Natural killer cell (primary cell): ENCODE results near the gene MBNL1. TPM values are rescaled to one million over a fixed set of nuclear protein-coding genes. Genes with fewer than 3 reads are reported as not detected.

ENCODE experiments used
- ATAC-seq, 3 donors: fragments of 150-1000 bp in 2 of 3; fragments of 200-7000 bp in 1 of 3; cut with Tn5 transposase; 1 replicate in 1 of 3; 2 replicates in 2 of 3; pipeline ENCODE4 v1.10.0; 2021; ENCODE audit warnings: mild to moderate bottlenecking in 2 of 3, moderate library complexity in 2 of 3
- DNase-seq, 2 donors: peaks; one replicate each; pipeline versions ENCODE4 v3.0.0 to v3.0.0-alpha.2; 2013 to 2021; ENCODE audit warnings: mixed read lengths in 1 of 2
- H3K27ac ChIP-seq: one replicate; pipeline ENCODE4 v1.5.1; 2013; ENCODE audit warnings: mild to moderate bottlenecking, low read length
- H3K27me3 ChIP-seq: one replicate; pipeline ENCODE4 v1.6.1; 2013; ENCODE audit warnings: low read length; ENCODE audit not compliant: control insufficient read depth, insufficient read depth
- H3K36me3 ChIP-seq: one replicate; pipeline ENCODE4 v1.6.1; 2013; ENCODE audit warnings: low read length; ENCODE audit not compliant: control insufficient read depth, insufficient read depth
- H3K4me1 ChIP-seq: one replicate; pipeline ENCODE4 v1.6.1; 2013; ENCODE audit warnings: low read length; ENCODE audit not compliant: control insufficient read depth, insufficient read depth
- H3K4me3 ChIP-seq: one replicate; pipeline ENCODE4 v1.5.1; 2013; ENCODE audit warnings: low read length
- H3K9me3 ChIP-seq: one replicate; pipeline ENCODE4 v1.6.1; 2013; ENCODE audit warnings: low read length; ENCODE audit not compliant: control insufficient read depth, insufficient read depth
- H3K27ac Mint-ChIP-seq, 2 donors: one replicate each; pipeline ENCODE4 v1.8.0; 2022; ENCODE audit warnings: mild to moderate bottlenecking in 2 of 2, mixed read lengths in 2 of 2, moderate library complexity in 1 of 2
- H3K27me3 Mint-ChIP-seq, 2 donors: one replicate each; pipeline ENCODE4 v1.8.0; 2022; ENCODE audit warnings: low read depth in 2 of 2, mixed read lengths in 2 of 2
- H3K36me3 Mint-ChIP-seq: one replicate; pipeline ENCODE4 v1.8.0; 2022; ENCODE audit warnings: mixed read lengths
- H3K4me1 Mint-ChIP-seq, 2 donors: one replicate each; pipeline ENCODE4 v1.8.0; 2022; ENCODE audit warnings: mixed read lengths in 2 of 2
- H3K4me3 Mint-ChIP-seq: one replicate; pipeline ENCODE4 v1.8.0; 2022; ENCODE audit warnings: mild to moderate bottlenecking, moderate library complexity, mixed read lengths
- H3K9me3 Mint-ChIP-seq, 2 donors: one replicate each; pipeline ENCODE4 v1.8.0; 2022; ENCODE audit warnings: mixed read lengths in 2 of 2
- WGBS: methylation state at CpG from one replicate; pipeline ENCODE4 v1.1.7; 2013; ENCODE audit warnings: missing lambda C conversion rate; ENCODE audit not compliant: insufficient coverage; 5-methylcytosine and 5-hydroxymethylcytosine counted together
- intact Hi-C: fragments of 100-400 bp; cut with micrococcal nuclease; formaldehyde crosslinking; loops from one replicate; pipeline ENCODE4 v1.14.2; 2022
- total RNA-seq, 4 donors: library from RNA; stranded (reverse); fragments of 120-200 nt in 1 of 4; gene quantifications; one replicate each; pipeline versions ENCODE4 v1.2.3 to v1.2.4, GENCODE V29; 2013 to 2022
- TF ChIP-seq, protein P1 (sequence below): fragments of 200-600 bp; IDR thresholded peaks from one replicate; pipeline ENCODE4 v1.8.0; 2022; ENCODE audit warnings: antibody characterized with exemption

Gene MBNL1
- total RNA-seq, 3 donors from 2014 or later (not counting 1 experiment from before 2014, with no cell fraction given) = 600 to 704 (median 607) TPM

DNA sequence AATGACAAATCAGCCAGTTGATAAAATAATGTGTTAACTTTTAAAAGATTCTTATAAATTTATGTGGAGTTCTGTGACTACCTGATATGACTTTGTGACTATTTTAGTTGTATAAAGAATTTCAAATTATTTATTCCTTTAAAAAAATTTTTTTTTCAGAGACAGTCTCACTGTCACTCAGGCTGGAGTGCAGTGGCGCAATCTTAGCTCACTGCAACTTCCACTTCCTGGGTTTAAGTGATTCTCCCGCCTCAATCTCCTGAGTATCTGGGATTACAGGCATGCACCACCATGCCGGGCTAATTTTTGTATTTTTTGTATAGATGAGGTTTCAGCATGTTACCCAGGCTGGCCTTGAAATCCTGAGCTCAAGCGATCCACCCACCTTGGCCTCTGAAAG, 48.5 kb downstream of the MBNL1 start:
- H3K27me3 ChIP-seq = no peaks in the 10 kb centered on the region
- peaks cover 9% of the 10 kb centered on the region for H3K4me1 ChIP-seq
- H3K36me3 ChIP-seq = peaks cover 23% of the 10 kb centered on the region
- DNase-seq (no peak), ATAC-seq (no peak)
- no peaks in the 10 kb centered on the region for H3K9me3 Mint-ChIP-seq
- H3K9me3 ChIP-seq = no peaks in the 10 kb centered on the region
- intact Hi-C loops = loop anchor here (2.0 to 5.0 kb wide), 2 partner anchors 14 to 125 kb away; no protein-coding TSS in a partner anchor
- no peaks in the 10 kb centered on the region for H3K27me3 Mint-ChIP-seq
- H3K4me3 Mint-ChIP-seq = peak overlapping the region; percentile 49
- H3K27ac Mint-ChIP-seq = peak overlapping the region; percentile 77 to 90
- TF ChIP-seq, protein P1, sequence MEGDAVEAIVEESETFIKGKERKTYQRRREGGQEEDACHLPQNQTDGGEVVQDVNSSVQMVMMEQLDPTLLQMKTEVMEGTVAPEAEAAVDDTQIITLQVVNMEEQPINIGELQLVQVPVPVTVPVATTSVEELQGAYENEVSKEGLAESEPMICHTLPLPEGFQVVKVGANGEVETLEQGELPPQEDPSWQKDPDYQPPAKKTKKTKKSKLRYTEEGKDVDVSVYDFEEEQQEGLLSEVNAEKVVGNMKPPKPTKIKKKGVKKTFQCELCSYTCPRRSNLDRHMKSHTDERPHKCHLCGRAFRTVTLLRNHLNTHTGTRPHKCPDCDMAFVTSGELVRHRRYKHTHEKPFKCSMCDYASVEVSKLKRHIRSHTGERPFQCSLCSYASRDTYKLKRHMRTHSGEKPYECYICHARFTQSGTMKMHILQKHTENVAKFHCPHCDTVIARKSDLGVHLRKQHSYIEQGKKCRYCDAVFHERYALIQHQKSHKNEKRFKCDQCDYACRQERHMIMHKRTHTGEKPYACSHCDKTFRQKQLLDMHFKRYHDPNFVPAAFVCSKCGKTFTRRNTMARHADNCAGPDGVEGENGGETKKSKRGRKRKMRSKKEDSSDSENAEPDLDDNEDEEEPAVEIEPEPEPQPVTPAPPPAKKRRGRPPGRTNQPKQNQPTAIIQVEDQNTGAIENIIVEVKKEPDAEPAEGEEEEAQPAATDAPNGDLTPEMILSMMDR = no peak
- H3K36me3 Mint-ChIP-seq = no peaks in the 10 kb centered on the region
- H3K27ac ChIP-seq = no peak overlapping the region
- H3K4me3 ChIP-seq = no peak overlapping the region
- H3K4me1 Mint-ChIP-seq = peaks cover 90 to 92% of the 10 kb centered on the region in 2 donors
- WGBS = 66% methylated on average over 4 of the region's 4 CpGs

DNA sequence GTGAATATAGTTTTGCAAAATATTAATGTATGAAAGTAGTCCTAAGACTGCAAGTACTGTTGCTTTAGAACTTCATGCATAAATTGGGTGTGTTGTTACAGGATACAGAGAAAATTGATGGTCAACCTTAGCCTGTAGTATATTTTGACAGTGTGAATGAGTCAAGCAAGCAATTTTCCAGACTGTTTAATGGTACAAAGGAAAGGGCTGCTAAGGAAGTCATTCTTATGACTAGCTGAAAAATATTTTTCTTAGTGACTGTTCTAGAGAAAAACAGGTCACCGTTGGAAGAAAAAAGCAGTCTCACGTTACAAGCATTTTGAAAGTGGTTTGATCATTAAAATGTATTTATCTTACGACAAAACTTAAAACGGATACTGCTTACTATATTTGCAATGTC, 49.2 kb downstream of the MBNL1 start:
- TF ChIP-seq, protein P1 = no peak
- Mint-ChIP-seq H3K4me3 (peak overlapping the region; percentile 49), H3K27ac (peak overlapping the region; percentile 77 to 90), H3K27me3 (no peaks in the 10 kb centered on the region), H3K9me3 (no peaks in the 10 kb centered on the region), H3K36me3 (no peaks in the 10 kb centered on the region), H3K4me1 (peaks cover 91 to 92% of the 10 kb centered on the region in 2 donors)
- H3K27me3 ChIP-seq = no peaks in the 10 kb centered on the region
- intact Hi-C loops = loop anchor here (2.0 to 5.0 kb wide), 2 partner anchors 15 to 126 kb away; no protein-coding TSS in a partner anchor
- 29% methylated on average over 2 of the region's 4 CpGs for WGBS
- ATAC-seq = peak in 1 of 3 donors; percentile 11
- H3K36me3 ChIP-seq = peaks cover 21% of the 10 kb centered on the region
- peak overlapping the region; percentile 5 for H3K27ac ChIP-seq
- DNase-seq = no peak
- peaks cover 9% of the 10 kb centered on the region for H3K4me1 ChIP-seq
- H3K4me3 ChIP-seq = no peak overlapping the region
- no peaks in the 10 kb centered on the region for H3K9me3 ChIP-seq

DNA sequence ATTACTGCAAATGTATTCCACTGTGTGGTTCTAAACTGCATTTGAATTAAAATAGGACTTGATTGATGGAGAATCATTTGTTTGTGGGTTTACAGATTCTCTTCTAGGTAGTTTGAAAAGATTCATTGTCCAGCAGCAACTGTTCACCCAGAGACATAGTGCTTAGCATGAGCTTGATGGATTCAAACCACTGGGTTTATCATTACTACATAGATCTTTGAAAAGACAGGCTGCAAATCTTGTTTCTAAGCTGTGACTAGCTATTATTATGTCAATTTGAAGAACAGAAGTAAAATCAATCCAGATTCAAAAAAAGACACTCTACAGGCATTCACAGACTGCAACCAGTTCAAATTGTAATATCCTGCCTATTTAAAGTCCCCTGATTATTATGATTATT, 49.8 kb downstream of the MBNL1 start:
- peaks cover 21% of the 10 kb centered on the region for H3K36me3 ChIP-seq
- intact Hi-C loops = loop anchor here (5.0 kb wide), 1 partner anchor 126 kb away; no protein-coding TSS in a partner anchor
- H3K27me3 ChIP-seq = no peaks in the 10 kb centered on the region
- no peaks in the 10 kb centered on the region for H3K9me3 ChIP-seq
- peak overlapping the region; percentile 25 for H3K27ac ChIP-seq
- Mint-ChIP-seq H3K27ac (peak overlapping the region; percentile 77 to 90), H3K4me3 (peak overlapping the region; percentile 28), H3K4me1 (peaks cover 87 to 88% of the 10 kb centered on the region in 2 donors), H3K9me3 (no peaks in the 10 kb centered on the region), H3K36me3 (no peaks in the 10 kb centered on the region), H3K27me3 (no peaks in the 10 kb centered on the region)
- peaks cover 9% of the 10 kb centered on the region for H3K4me1 ChIP-seq
- ATAC-seq (no peak), DNase-seq (no peak)
- H3K4me3 ChIP-seq = no peak overlapping the region
- TF ChIP-seq, protein P1 = no peak

DNA sequence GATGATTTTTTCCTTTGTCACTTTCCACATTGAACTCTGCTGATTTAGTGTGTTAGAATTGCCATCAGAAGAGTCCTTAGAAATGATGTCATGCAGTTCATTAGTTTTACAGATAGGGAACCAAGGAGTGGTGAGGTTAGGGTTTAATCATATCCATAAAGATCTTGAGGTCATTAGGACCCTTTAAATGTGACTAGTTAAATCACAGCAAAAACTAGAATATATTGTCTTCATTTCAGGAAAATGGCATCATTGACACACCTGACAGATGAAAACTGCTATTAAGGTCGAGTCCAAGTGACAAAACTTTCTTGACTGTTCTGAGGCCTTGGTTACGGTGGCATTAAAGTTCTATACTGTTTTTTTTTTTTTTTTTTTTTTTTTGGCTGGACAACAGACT, 50.5 kb downstream of the MBNL1 start:
- no peaks in the 10 kb centered on the region for H3K9me3 ChIP-seq
- peaks cover 21% of the 10 kb centered on the region for H3K36me3 ChIP-seq
- H3K27me3 Mint-ChIP-seq = no peaks in the 10 kb centered on the region
- WGBS = 63% methylated on average over 1 of the region's 2 CpGs
- intact Hi-C loops = loop anchor here (5.0 kb wide), 1 partner anchor 127 kb away; no protein-coding TSS in a partner anchor
- H3K27ac Mint-ChIP-seq = peak overlapping the region; percentile 77 to 90
- no peak overlapping the region for H3K4me3 Mint-ChIP-seq
- DNase-seq (no peak), ATAC-seq (no peak)
- no peak overlapping the region for H3K4me3 ChIP-seq
- no peaks in the 10 kb centered on the region for H3K27me3 ChIP-seq
- peaks cover 9% of the 10 kb centered on the region for H3K4me1 ChIP-seq
- H3K9me3 Mint-ChIP-seq = no peaks in the 10 kb centered on the region
- TF ChIP-seq, protein P1 = no peak
- H3K4me1 Mint-ChIP-seq = peaks cover 90% of the 10 kb centered on the region in 2 donors
- peak overlapping the region; percentile 35 for H3K27ac ChIP-seq
- no peaks in the 10 kb centered on the region for H3K36me3 Mint-ChIP-seq
